EH (cell line): ENCODE results near the gene DLEU7.

Experiments used
- DNase-seq: peaks from one replicate; pipeline ENCODE4 v3.0.0-alpha.2; 2015; ENCODE audit warnings: low read depth

Gene DLEU7

GRCh38 chr13:50793026-50793425 lies 50.5 kb downstream of the DLEU7 start:
- no peak for DNase-seq

DNA sequence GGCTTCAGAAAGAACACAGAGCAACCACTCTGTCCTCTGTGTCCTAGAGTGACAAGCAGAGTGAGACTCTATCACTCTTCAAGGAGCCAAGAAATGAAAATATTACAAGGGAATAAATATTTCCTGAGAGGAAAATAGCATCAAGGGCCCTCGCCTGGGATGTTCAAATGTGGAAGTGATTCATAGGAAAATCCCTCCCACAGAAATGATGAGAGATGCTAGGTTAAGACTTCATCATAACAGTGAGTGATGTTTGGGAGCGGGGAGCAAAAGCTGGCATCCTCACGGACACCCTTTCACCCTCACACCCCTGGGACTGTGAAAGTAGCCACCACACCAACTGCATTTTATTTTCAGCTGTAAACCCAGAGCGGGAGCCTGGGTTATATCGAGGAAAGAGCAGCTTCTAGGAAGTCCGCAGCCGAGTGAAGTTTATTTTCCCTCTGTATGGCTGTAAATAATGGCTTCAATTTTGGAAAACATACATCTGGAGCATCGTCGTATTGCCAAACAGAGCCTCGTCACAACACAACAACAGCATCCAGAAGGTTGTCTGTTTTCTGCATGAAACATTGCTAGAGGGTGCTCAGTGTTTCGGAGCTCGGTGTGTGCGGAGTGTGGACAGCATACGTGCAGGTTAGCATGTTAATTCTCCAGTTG lies 54.8 kb downstream of the DLEU7 start:
- DNase-seq, result peak; percentile 15

DNA sequence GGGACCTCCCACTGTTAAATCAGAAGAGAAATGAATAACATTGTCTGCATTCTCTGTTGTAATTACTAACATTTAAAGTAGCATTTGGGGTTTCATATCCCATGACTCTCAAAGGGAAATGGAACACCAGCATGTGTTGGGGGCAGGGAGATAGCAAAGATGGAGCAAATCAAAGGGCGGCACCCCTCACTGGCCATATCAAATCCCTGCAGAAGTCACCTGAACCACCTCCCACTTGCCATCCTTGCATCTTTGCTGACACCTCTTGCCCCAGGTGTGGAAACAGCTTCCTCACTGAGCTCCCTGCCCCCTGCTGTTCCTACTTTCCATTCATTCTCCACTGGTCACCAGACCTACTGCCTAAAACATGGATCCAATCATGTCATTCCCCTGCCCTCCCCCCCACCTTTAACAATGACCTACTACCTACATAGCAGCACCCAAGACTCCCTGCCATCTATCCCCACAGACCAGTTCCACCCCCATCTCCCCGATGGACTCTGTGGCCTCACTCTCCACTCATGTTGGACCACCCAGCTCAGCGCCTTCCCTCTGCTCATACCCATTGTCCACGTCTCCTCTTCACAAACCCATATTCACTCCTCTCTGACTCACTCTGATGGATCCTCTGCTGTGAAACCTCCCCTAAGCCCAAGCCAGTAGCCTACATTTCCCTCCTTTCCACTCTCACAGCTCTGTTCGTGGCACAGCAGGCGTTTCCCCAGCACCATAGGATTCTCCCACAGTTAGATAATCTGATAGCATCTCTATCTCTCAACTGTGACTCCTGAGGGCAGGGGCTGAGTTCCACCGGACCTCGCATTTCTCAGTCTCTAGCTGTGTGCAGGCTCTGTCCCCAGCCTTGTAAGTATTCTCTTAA lies 55.9 kb downstream of the DLEU7 start:
- DNase-seq, result no peak

DNA sequence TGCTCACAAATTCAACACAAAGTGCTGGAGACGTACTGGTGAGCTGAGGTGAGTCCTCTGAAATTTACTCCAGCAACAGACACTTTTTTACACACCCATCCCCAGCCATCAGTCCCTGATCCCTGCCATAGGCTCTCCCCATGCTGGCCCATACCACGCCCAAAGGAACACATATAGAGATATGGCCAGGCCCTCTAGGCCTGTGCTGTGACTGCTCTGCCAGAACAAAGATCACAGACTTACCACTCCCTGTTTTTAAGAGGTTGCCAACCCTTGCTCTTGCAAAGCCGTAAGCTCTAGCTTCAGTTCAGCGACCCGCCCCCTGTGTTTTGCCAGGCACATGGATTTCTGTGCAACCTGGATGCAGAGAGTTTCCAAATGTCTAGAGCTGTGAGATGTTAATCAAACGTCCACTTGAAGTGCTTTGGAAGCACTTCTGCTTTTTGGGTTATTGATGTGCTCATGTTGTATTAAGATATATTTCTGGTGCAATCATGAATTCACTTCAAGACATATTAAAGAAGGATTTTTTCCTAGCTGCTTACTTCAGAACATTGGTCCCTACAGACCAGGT lies 59.7 kb downstream of the DLEU7 start:
- no peak for DNase-seq

DNA sequence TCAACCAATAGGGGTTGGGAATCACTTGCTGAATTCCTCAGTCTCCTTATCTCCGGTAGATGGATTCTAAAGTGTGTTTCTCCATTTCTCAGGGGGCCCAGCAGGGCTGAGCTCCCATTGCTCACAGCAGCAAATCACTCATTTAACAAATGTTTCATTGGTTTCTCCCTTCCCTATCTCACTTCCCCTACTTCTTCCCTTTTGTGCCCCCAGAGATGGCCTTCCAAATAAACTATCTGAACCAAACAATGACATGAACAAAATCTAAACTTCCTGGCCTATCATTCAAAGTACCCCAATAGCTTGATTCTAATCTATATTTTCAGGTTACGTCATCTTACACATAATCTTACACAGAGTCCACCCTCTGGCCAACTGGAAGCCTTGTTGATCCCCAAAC lies 60.4 kb downstream of the DLEU7 start:
- no peak for DNase-seq

- DNase-seq, result no peak
These were observed 63.1 kb downstream of the DLEU7 start for GRCh38 chr13:50780201-50781015.

- no peak for DNase-seq
These were observed 63.9 kb downstream of the DLEU7 start for GRCh38 chr13:50779443-50780200.
